Measurements from ENCODE around the gene IQCB1. TPM values are rescaled to one million over a fixed set of nuclear protein-coding genes. Genes with fewer than 3 reads are reported as not detected.

Gene IQCB1
- polyA plus RNA-seq, 1 donor (not counting 4 experiments of a cell fraction or from before 2014, with no cell fraction given), result 14.7 TPM

GRCh38 chr3:121757087-121757811 lies 77.6 kb downstream of the IQCB1 start:
- no peaks in the 10 kb centered on the region for H3K4me1 ChIP-seq (ENCODE audit: control insufficient read depth, extremely low read depth, insufficient read depth, low read length)
- no peaks in the 10 kb centered on the region for H3K9me3 ChIP-seq (ENCODE audit: control insufficient read depth, low read depth, low read length)
- FAIRE-seq (no peak), DNase-seq (ENCODE audit: low read depth, low spot score) (no peak)
- H3K9ac ChIP-seq (ENCODE audit: control insufficient read depth, extremely low read depth, insufficient read depth, low read length), result no peak overlapping the region
- H3K4me2 ChIP-seq (ENCODE audit: control insufficient read depth, extremely low read depth, insufficient read depth, low read depth, low read length), result no peak overlapping the region
- H4K20me1 ChIP-seq (ENCODE audit: control insufficient read depth, extremely low read depth, insufficient read depth, low read length), result no peaks in the 10 kb centered on the region
- H3K36me3 ChIP-seq (ENCODE audit: control insufficient read depth in 2 of 2, extremely low read depth in 1 of 2, insufficient read depth in 2 of 2, low read length in 2 of 2), result no peaks in the 10 kb centered on the region
- dilution Hi-C loops (cut with MboI; ENCODE audit: extremely low pct_ligation_motif_present, low sequenced_read_pairs), result no loop called here
- TF ChIP-seq EZH2 (IDR thresholded peaks at IDR 0.05; ENCODE audit: low read length) (no peak), CTCF (optimal IDR thresholded peaks at IDR 0.05 in 1 of 3, IDR thresholded peaks at IDR 0.05 in 1 of 3, conservative IDR thresholded peaks at IDR 0.05 in 1 of 3; ENCODE audit: extremely low read depth in 1 of 3, insufficient read depth in 2 of 3, low read length in 3 of 3) (no peak)
- H3K4me3 ChIP-seq (ENCODE audit: control insufficient read depth in 2 of 3, extremely low read depth in 1 of 3, insufficient read depth in 2 of 3, low read depth in 1 of 3, low read length in 3 of 3), result no peak overlapping the region
- no peaks in the 10 kb centered on the region for H3K9me1 ChIP-seq (ENCODE audit: control insufficient read depth, extremely low read depth, insufficient read depth, low read length)
- H3K79me2 ChIP-seq (ENCODE audit: control insufficient read depth, insufficient read depth, low read length), result no peaks in the 10 kb centered on the region
- no peak overlapping the region for H2AFZ ChIP-seq (ENCODE audit: control insufficient read depth, low read length)
- H3K27me3 ChIP-seq (ENCODE audit: control insufficient read depth, extremely low read depth, insufficient read depth, low read length), result no peaks in the 10 kb centered on the region
- H3K27ac ChIP-seq (ENCODE audit: control insufficient read depth, insufficient read depth, low read length), result no peak overlapping the region

GRCh38 chr3:121752772-121753171 lies 82.1 kb downstream of the IQCB1 start:
- no peak overlapping the region for H3K4me2 ChIP-seq (ENCODE audit: control insufficient read depth, extremely low read depth, insufficient read depth, low read depth, low read length)
- H3K4me3 ChIP-seq (ENCODE audit: control insufficient read depth in 2 of 3, extremely low read depth in 1 of 3, insufficient read depth in 2 of 3, low read depth in 1 of 3, low read length in 3 of 3), result no peak overlapping the region
- H3K79me2 ChIP-seq (ENCODE audit: control insufficient read depth, insufficient read depth, low read length), result peaks cover 20% of the 10 kb centered on the region
- peaks cover 4% of the 10 kb centered on the region for H3K4me1 ChIP-seq (ENCODE audit: control insufficient read depth, extremely low read depth, insufficient read depth, low read length)
- H3K9ac ChIP-seq (ENCODE audit: control insufficient read depth, extremely low read depth, insufficient read depth, low read length), result no peak overlapping the region
- no peaks in the 10 kb centered on the region for H3K27me3 ChIP-seq (ENCODE audit: control insufficient read depth, extremely low read depth, insufficient read depth, low read length)
- FAIRE-seq (no peak), DNase-seq (ENCODE audit: low read depth, low spot score) (no peak)
- no peak overlapping the region for H3K27ac ChIP-seq (ENCODE audit: control insufficient read depth, insufficient read depth, low read length)
- dilution Hi-C loops (cut with MboI; ENCODE audit: extremely low pct_ligation_motif_present, low sequenced_read_pairs), result no loop called here
- H3K9me3 ChIP-seq (ENCODE audit: control insufficient read depth, low read depth, low read length), result no peaks in the 10 kb centered on the region
- no peaks in the 10 kb centered on the region for H4K20me1 ChIP-seq (ENCODE audit: control insufficient read depth, extremely low read depth, insufficient read depth, low read length)
- TF ChIP-seq EZH2 (IDR thresholded peaks at IDR 0.05; ENCODE audit: low read length), result no peak
- TF ChIP-seq CTCF (optimal IDR thresholded peaks at IDR 0.05 in 1 of 3, IDR thresholded peaks at IDR 0.05 in 1 of 3, conservative IDR thresholded peaks at IDR 0.05 in 1 of 3; ENCODE audit: extremely low read depth in 1 of 3, insufficient read depth in 2 of 3, low read length in 3 of 3), result no peak
- H3K36me3 ChIP-seq (ENCODE audit: control insufficient read depth in 2 of 2, extremely low read depth in 1 of 2, insufficient read depth in 2 of 2, low read length in 2 of 2), result no peaks in the 10 kb centered on the region
- H2AFZ ChIP-seq (ENCODE audit: control insufficient read depth, low read length), result no peak overlapping the region
- H3K9me1 ChIP-seq (ENCODE audit: control insufficient read depth, extremely low read depth, insufficient read depth, low read length), result no peaks in the 10 kb centered on the region

All from keratinocyte (primary cell).